Mesenchymal stem cell (in vitro differentiated cells and primary cell): Measurements from ENCODE around the gene FAHD2A.
"Not testable (repeated sequence)": the region's sequence is repeated elsewhere in the genome, so short reads cannot be mapped to it uniquely, and the experiment has no call there.

Experiments used
- DNase-seq: peaks from one replicate; pipeline ENCODE4 v3.0.0-alpha.2; 2013
- H2AFZ ChIP-seq: one replicate; pipeline ENCODE4 v1.6.1; 2013; ENCODE audit warnings: low read depth, mild to moderate bottlenecking, control low read depth, inconsistent platforms, low read length, moderate library complexity
- H2AK5ac ChIP-seq: 2 replicates; pipeline ENCODE4 v1.6.1; 2013; ENCODE audit warnings: low read length, moderate library complexity, mild to moderate bottlenecking, inconsistent platforms; ENCODE audit not compliant: severe bottlenecking
- H2BK120ac ChIP-seq: one replicate; pipeline ENCODE4 v1.6.1; 2013; ENCODE audit warnings: low read depth, mild to moderate bottlenecking, inconsistent platforms, low read length, moderate library complexity
- H2BK12ac ChIP-seq, 2 experiments: one replicate each; pipeline ENCODE4 v1.6.1; 2013; ENCODE audit warnings: inconsistent platforms in 2 of 2, low read length in 2 of 2, mild to moderate bottlenecking in 2 of 2, moderate library complexity in 2 of 2, control low read depth in 1 of 2
- H2BK15ac ChIP-seq: one replicate; pipeline ENCODE4 v1.6.1; 2013; ENCODE audit warnings: mild to moderate bottlenecking, low read depth, inconsistent platforms; ENCODE audit not compliant: poor library complexity, severe bottlenecking
- H2BK5ac ChIP-seq: 2 replicates; pipeline ENCODE4 v1.6.1; 2013; ENCODE audit warnings: low read depth, mild to moderate bottlenecking, low read length, control low read depth, inconsistent platforms; ENCODE audit not compliant: poor library complexity, severe bottlenecking
- H3K14ac ChIP-seq, 2 experiments: one replicate each; pipeline ENCODE4 v1.6.1; 2013; ENCODE audit warnings: inconsistent platforms in 2 of 2, low read length in 2 of 2, control low read depth in 1 of 2, mild to moderate bottlenecking in 1 of 2, moderate library complexity in 1 of 2
- H3K18ac ChIP-seq, 2 experiments: one replicate each; pipeline ENCODE4 v1.6.1; 2013; ENCODE audit warnings: inconsistent platforms in 2 of 2, low read length in 2 of 2, control low read depth in 1 of 2, low read depth in 1 of 2, mild to moderate bottlenecking in 1 of 2
- H3K23ac ChIP-seq, 2 experiments: one replicate each; pipeline ENCODE4 v1.6.1; 2013; ENCODE audit warnings: inconsistent platforms in 2 of 2, low read length in 2 of 2, mild to moderate bottlenecking in 2 of 2, moderate library complexity in 2 of 2, control low read depth in 1 of 2
- H3K27ac ChIP-seq: 2 replicates; pipeline ENCODE4 v1.5.1; 2013; ENCODE audit warnings: mild to moderate bottlenecking, moderate library complexity, low read length, control low read depth, inconsistent platforms; ENCODE audit not compliant: poor library complexity, severe bottlenecking
- H3K27me3 ChIP-seq, 2 experiments: 2 replicates each; pipeline versions ENCODE4 v1.6.1 to v1.7.0; 2013; ENCODE audit warnings: low read length in 2 of 2, mild to moderate bottlenecking in 2 of 2, moderate library complexity in 2 of 2, control low read depth in 1 of 2, inconsistent platforms in 1 of 2; ENCODE audit not compliant: control insufficient read depth in 1 of 2, insufficient read depth in 1 of 2
- H3K36me3 ChIP-seq, 2 experiments: 2 replicates each; pipeline versions ENCODE4 v1.6.1 to v1.7.0; 2013; ENCODE audit warnings: low read length in 2 of 2, control low read depth in 1 of 2, inconsistent platforms in 1 of 2, low read depth in 1 of 2, mild to moderate bottlenecking in 1 of 2; ENCODE audit not compliant: insufficient read depth in 2 of 2, control insufficient read depth in 1 of 2
- H3K4ac ChIP-seq, 2 experiments: one replicate each; pipeline ENCODE4 v1.6.1; 2013; ENCODE audit warnings: inconsistent platforms in 2 of 2, low read length in 2 of 2, mild to moderate bottlenecking in 2 of 2, moderate library complexity in 2 of 2, control low read depth in 1 of 2, low read depth in 1 of 2
- H3K4me1 ChIP-seq: 2 replicates; pipeline ENCODE4 v1.6.1; 2013; ENCODE audit warnings: low read depth, low read length, control low read depth; ENCODE audit not compliant: control insufficient read depth, insufficient read depth
- H3K4me2 ChIP-seq: 2 replicates; pipeline ENCODE4 v1.6.1; 2013; ENCODE audit warnings: low read length, mild to moderate bottlenecking, inconsistent platforms; ENCODE audit not compliant: poor library complexity, severe bottlenecking
- H3K4me3 ChIP-seq, 2 experiments: 2 replicates each; pipeline versions ENCODE4 v1.5.1 to v1.7.0; 2013; ENCODE audit warnings: low read length in 2 of 2, mild to moderate bottlenecking in 2 of 2, control low read depth in 1 of 2, low read depth in 1 of 2; ENCODE audit not compliant: insufficient read depth in 1 of 2
- H3K79me1 ChIP-seq: replicated peaks from 2 replicates; pipeline ENCODE4 v1.6.1; 2013; ENCODE audit warnings: mild to moderate bottlenecking, control low read depth, low read length, inconsistent platforms; ENCODE audit not compliant: poor library complexity, severe bottlenecking
- H3K9ac ChIP-seq: 2 replicates; pipeline ENCODE4 v1.7.0; 2013; ENCODE audit warnings: mild to moderate bottlenecking, low read length, moderate library complexity
- H3K9me3 ChIP-seq: 2 replicates; pipeline ENCODE4 v1.7.0; 2013; ENCODE audit warnings: mild to moderate bottlenecking, low read length; ENCODE audit not compliant: control insufficient read depth
- H4K8ac ChIP-seq: one replicate; pipeline ENCODE4 v1.6.1; 2013; ENCODE audit warnings: inconsistent platforms, mild to moderate bottlenecking, low read length, moderate library complexity
- H4K91ac ChIP-seq: one replicate; pipeline ENCODE4 v1.6.1; 2013; ENCODE audit warnings: mild to moderate bottlenecking, low read length, inconsistent platforms
- WGBS: methylation state at CpG from one replicate; pipeline ENCODE4 v1.1.7; 2013; ENCODE audit warnings: mixed read lengths; 5-methylcytosine and 5-hydroxymethylcytosine counted together

The FAHD2A gene

GRCh38 chr2:95404676-95405075, 2.2 kb downstream of the FAHD2A start:
- DNase-seq, H3K18ac ChIP-seq, H3K9me3 ChIP-seq, H3K4ac ChIP-seq, H2BK15ac ChIP-seq, H4K8ac ChIP-seq, H2BK12ac ChIP-seq, H3K14ac ChIP-seq, H3K27me3 ChIP-seq, H3K23ac ChIP-seq, H4K91ac ChIP-seq, H2BK120ac ChIP-seq, H2BK5ac ChIP-seq, H3K4me3 ChIP-seq, H3K9ac ChIP-seq, H2AFZ ChIP-seq, H3K4me2 ChIP-seq, H2AK5ac ChIP-seq, H3K27ac ChIP-seq: not testable (repeated sequence)
- H3K79me1 ChIP-seq: peaks cover 23% of the 10 kb centered on the region
- H3K4me1 ChIP-seq: peaks cover 16% of the 10 kb centered on the region
- 87% methylated on average over 3 of the region's 3 CpGs for WGBS
- peaks cover 8 to 21% of the 10 kb centered on the region in 2 experiments for H3K36me3 ChIP-seq

GRCh38 chr2:95411239-95411638, 8.7 kb downstream of the FAHD2A start:
- peak; percentile 19 for DNase-seq
- H3K4me3 ChIP-seq, H3K9me3 ChIP-seq, H3K18ac ChIP-seq, H3K9ac ChIP-seq, H3K27ac ChIP-seq, H3K4me1 ChIP-seq, H2BK15ac ChIP-seq, H2BK5ac ChIP-seq, H2AFZ ChIP-seq, H3K23ac ChIP-seq, H4K91ac ChIP-seq, H3K14ac ChIP-seq, H3K79me1 ChIP-seq, H3K4me2 ChIP-seq, H2BK12ac ChIP-seq, H3K4ac ChIP-seq, H2BK120ac ChIP-seq, H3K27me3 ChIP-seq, H4K8ac ChIP-seq: not testable (repeated sequence)
- peak overlapping the region; percentile 55 for H2AK5ac ChIP-seq
- peaks cover 21 to 39% of the 10 kb centered on the region in 2 experiments for H3K36me3 ChIP-seq
- WGBS: 100% methylated on average over 3 of the region's 5 CpGs

- not testable (repeated sequence) for H2AK5ac ChIP-seq, H3K27ac ChIP-seq, H2BK120ac ChIP-seq, H3K79me1 ChIP-seq, H3K27me3 ChIP-seq, H2BK5ac ChIP-seq, H3K14ac ChIP-seq, H3K18ac ChIP-seq, H4K8ac ChIP-seq, H3K4ac ChIP-seq, H3K4me3 ChIP-seq, H3K4me1 ChIP-seq, H3K4me2 ChIP-seq, H3K23ac ChIP-seq, H4K91ac ChIP-seq, H3K9me3 ChIP-seq, H2BK15ac ChIP-seq, H2BK12ac ChIP-seq, H3K9ac ChIP-seq, H2AFZ ChIP-seq
- H3K36me3 ChIP-seq: peaks cover 2 to 35% of the 10 kb centered on the region in 2 experiments
- peak; percentile 66 for DNase-seq
- 45% methylated on average over 7 of the region's 9 CpGs for WGBS
Observed at GRCh38 chr2:95414015-95414594, 11.6 kb downstream of the FAHD2A start.

- not testable (repeated sequence) for H2AK5ac ChIP-seq, H2BK5ac ChIP-seq, H3K23ac ChIP-seq, H3K4me2 ChIP-seq, H4K8ac ChIP-seq, H3K9ac ChIP-seq, H3K4me3 ChIP-seq, H3K9me3 ChIP-seq, H3K4ac ChIP-seq, H3K79me1 ChIP-seq, H4K91ac ChIP-seq, H3K27me3 ChIP-seq, H3K27ac ChIP-seq, H2BK120ac ChIP-seq, H2BK15ac ChIP-seq, H2BK12ac ChIP-seq, H3K4me1 ChIP-seq, H2AFZ ChIP-seq, H3K18ac ChIP-seq, DNase-seq, H3K14ac ChIP-seq
- WGBS: 96% methylated on average over 2 of the region's 3 CpGs
- H3K36me3 ChIP-seq: peaks cover 0 to 34% of the 10 kb centered on the region in 2 experiments
Observed at GRCh38 chr2:95415138-95415537, 12.6 kb downstream of the FAHD2A start.
